ENCODE results near the gene CARNS1.

DNA sequence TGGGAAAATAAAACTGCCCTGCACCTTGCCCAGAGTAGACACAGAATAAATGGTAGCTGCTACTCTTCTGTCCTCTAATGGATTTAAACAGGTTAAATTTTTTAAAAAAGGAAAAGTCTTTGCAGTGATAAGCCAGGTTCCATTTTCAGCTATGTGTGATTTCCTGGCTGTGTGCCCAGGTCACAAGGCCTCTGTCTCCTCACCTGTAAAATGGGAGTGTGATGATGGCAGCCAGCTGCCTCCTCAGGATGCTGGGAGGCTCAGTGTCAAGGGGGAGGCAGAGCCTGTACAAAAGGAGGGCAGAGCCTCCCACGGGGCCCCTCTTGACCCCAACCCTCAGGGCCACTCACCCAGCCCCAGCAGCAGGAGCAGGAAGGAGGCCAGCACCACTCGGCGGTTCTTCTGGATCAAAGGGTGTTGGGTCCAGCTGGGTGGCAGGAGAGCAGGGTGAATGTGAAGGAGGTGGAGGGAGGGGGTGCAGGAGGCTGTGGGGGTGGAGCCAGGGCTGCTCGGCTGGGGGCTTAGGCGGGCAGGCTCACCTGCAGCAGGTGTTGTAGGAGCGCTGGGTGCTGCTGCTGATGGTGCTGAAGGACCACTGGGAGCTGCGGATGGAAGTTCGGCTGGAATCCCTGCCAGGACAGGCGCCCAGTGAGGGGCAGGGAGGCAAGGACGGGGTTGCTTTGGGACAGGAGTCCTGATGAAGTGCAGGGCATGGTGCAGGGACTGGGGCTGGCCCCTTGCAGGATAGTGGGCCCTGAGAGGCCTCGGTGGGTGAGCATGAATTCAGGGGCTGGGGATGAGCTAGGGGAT, 51.7 kb downstream of the CARNS1 start:
- TF ChIP-seq, protein P1, sequence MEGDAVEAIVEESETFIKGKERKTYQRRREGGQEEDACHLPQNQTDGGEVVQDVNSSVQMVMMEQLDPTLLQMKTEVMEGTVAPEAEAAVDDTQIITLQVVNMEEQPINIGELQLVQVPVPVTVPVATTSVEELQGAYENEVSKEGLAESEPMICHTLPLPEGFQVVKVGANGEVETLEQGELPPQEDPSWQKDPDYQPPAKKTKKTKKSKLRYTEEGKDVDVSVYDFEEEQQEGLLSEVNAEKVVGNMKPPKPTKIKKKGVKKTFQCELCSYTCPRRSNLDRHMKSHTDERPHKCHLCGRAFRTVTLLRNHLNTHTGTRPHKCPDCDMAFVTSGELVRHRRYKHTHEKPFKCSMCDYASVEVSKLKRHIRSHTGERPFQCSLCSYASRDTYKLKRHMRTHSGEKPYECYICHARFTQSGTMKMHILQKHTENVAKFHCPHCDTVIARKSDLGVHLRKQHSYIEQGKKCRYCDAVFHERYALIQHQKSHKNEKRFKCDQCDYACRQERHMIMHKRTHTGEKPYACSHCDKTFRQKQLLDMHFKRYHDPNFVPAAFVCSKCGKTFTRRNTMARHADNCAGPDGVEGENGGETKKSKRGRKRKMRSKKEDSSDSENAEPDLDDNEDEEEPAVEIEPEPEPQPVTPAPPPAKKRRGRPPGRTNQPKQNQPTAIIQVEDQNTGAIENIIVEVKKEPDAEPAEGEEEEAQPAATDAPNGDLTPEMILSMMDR (IDR thresholded peaks at IDR 0.05): no peak
- no peak for TF ChIP-seq POLR2A (IDR thresholded peaks at IDR 0.05)

Measured in esophagus squamous epithelium (tissue), 4 donors.